ENCODE measurements around the gene TCF23.
A peak's percentile ranks its signal among the peaks of the same experiment; 100 is the strongest.

TCF23 gene

GRCh38 chr2:27128668-27129571 lies 19.9 kb upstream of the TCF23 start:
- DNase-seq, result no peak

- DNase-seq, result no peak
Measured at GRCh38 chr2:27130396-27130795, 18.4 kb upstream of the TCF23 start.

GRCh38 chr2:27131429-27131828 lies 17.4 kb upstream of the TCF23 start:
- DNase-seq, result no peak

- DNase-seq, result no peak
Measured at GRCh38 chr2:27133195-27133875, 15.5 kb upstream of the TCF23 start.

GRCh38 chr2:27133905-27134780 lies 14.7 kb upstream of the TCF23 start, which contains the start of gene PREB:
Gene PREB (minus strand): TSS chr2:27134636. CDS start chr2:27134421, 215 bp downstream.
- peak; percentile 96 for DNase-seq

GRCh38 chr2:27134781-27135477 lies 13.9 kb upstream of the TCF23 start:
- DNase-seq, result no peak

GRCh38 chr2:27135478-27135955 lies 13.3 kb upstream of the TCF23 start:
- no peak for DNase-seq

- no peak for DNase-seq
Measured at GRCh38 chr2:27136751-27137150, 12.1 kb upstream of the TCF23 start.

- DNase-seq, result no peak
Measured at GRCh38 chr2:27137322-27137935, 11.4 kb upstream of the TCF23 start.

GRCh38 chr2:27138111-27138510 lies 10.7 kb upstream of the TCF23 start:
- no peak for DNase-seq

GRCh38 chr2:27139310-27139709 lies 9.5 kb upstream of the TCF23 start, which contains the start of gene PRR30:
Gene PRR30 (minus strand): TSS chr2:27139410. CDS start chr2:27138329, 1,081 bp downstream.
- DNase-seq, result no peak

- DNase-seq, result no peak
Measured at GRCh38 chr2:27143285-27143684, 5.5 kb upstream of the TCF23 start.

- DNase-seq, result peak; percentile 41
Measured at GRCh38 chr2:27145682-27146081, 3.1 kb upstream of the TCF23 start.

GRCh38 chr2:27147935-27148334 lies 869 bp upstream of the TCF23 start:
- no peak for DNase-seq

GRCh38 chr2:27149570-27150405 lies 984 bp downstream of the TCF23 start:
- DNase-seq, result no peak

GRCh38 chr2:27150639-27151230 lies 1.9 kb downstream of the TCF23 start:
- no peak for DNase-seq

GRCh38 chr2:27152102-27152795 lies 3.4 kb downstream of the TCF23 start:
- DNase-seq, result no peak

GRCh38 chr2:27152796-27153464 lies 4.1 kb downstream of the TCF23 start:
- no peak for DNase-seq

- DNase-seq, result no peak
Measured at GRCh38 chr2:27154488-27154887, 5.7 kb downstream of the TCF23 start.

Data from NCI-H2227 treated with DMSO at 0.1 percent for 48 hours (cell line).